Transverse colon (tissue), 4 donors: ENCODE results near the gene GABRB2. TPM values are rescaled to one million over a fixed set of nuclear protein-coding genes. Genes with fewer than 3 reads are reported as not detected.

ENCODE experiments used
- DNase-seq: peaks from one replicate; pipeline ENCODE4 v3.0.0-alpha.2; 2019
- H3K27ac ChIP-seq, 4 donors: fragments of 200-600 bp; sonication (generic); 2 replicates each; pipeline ENCODE4 v1.5.1; 2016 to 2018; ENCODE audit warnings: inconsistent platforms in 4 of 4
- H3K27me3 ChIP-seq: fragments of 200-600 bp; sonication (generic); 2 replicates; pipeline ENCODE4 v1.5.1; 2017; ENCODE audit warnings: inconsistent platforms
- H3K36me3 ChIP-seq, 4 donors: fragments of 200-600 bp; sonication (generic); 2 replicates each; pipeline ENCODE4 v1.5.1; 2017 to 2019; ENCODE audit warnings: inconsistent platforms in 4 of 4
- H3K4me1 ChIP-seq, 4 donors: fragments of 200-600 bp; sonication (generic); 2 replicates each; pipeline ENCODE4 v1.5.1; 2017 to 2020; ENCODE audit warnings: inconsistent platforms in 4 of 4
- H3K4me3 ChIP-seq, 4 donors: fragments of 200-600 bp; sonication (generic); 1 replicate in 1 of 4; 2 replicates in 3 of 4; pipeline versions ENCODE4 v1.5.1 to v1.6.1; 2017 to 2019; ENCODE audit warnings: inconsistent platforms in 4 of 4
- H3K9me3 ChIP-seq, 2 donors: fragments of 200-600 bp; sonication (generic); 2 replicates each; pipeline ENCODE4 v1.5.1; 2017 to 2019; ENCODE audit warnings: inconsistent platforms in 2 of 2
- EP300 ChIP-seq: sonication (generic); formaldehyde crosslinking; IDR thresholded peaks from one replicate; pipeline ENCODE4 v1.6.1; 2017; ENCODE audit warnings: antibody characterized with exemption, low read depth
- POLR2A ChIP-seq: fragments of 450-650 bp; IDR thresholded peaks from one replicate; pipeline ENCODE4 v1.6.1; 2016; ENCODE audit warnings: antibody characterized with exemption, mild to moderate bottlenecking, moderate library complexity
- POLR2AphosphoS5 ChIP-seq, 3 donors: sonication (generic); formaldehyde crosslinking; IDR thresholded peaks; one replicate each; pipeline ENCODE4 v1.6.1; 2016; ENCODE audit warnings: antibody characterized with exemption in 3 of 3
- WGBS, 2 donors: methylation state at CpG; one replicate each; pipeline ENCODE4 v1.1.5; 2018; ENCODE audit warnings: low coverage in 1 of 2; 5-methylcytosine and 5-hydroxymethylcytosine counted together
- in situ Hi-C, 4 donors: fragments of 200-750 bp; cut with MboI; loops; one replicate each; pipeline versions ENCODE4 v1.15.0 to v1.15.1; 2017; ENCODE audit warnings: low sequenced_read_pairs in 3 of 4, low pct_ligation_motif_present in 1 of 4, low pct_unique_long_range_greater_than_20kb in 1 of 4
- intact Hi-C: fragments of 100-400 bp; cut with DNase I; formaldehyde crosslinking; loops from one replicate; pipeline ENCODE4 v1.15.1; 2023; ENCODE audit warnings: low total_unique reads
- total RNA-seq, 4 donors: library from RNA; depleted of rRNA; stranded (reverse); fragments of >200 nt; gene quantifications; one replicate each; pipeline ENCODE4 v1.1.0, GENCODE V29; 2016
- TF ChIP-seq, protein P1 (sequence below), 5 experiments: fragments of 200-600 bp in 3 of 5; fragments of 450-650 bp in 2 of 5; sonication (generic) in 3 of 5; IDR thresholded peaks; 1 replicate in 2 of 5; 2 replicates in 3 of 5; pipeline ENCODE4 v1.5.1; 2016 to 2017; ENCODE audit warnings: antibody characterized with exemption in 5 of 5, inconsistent platforms in 3 of 5, mild to moderate bottlenecking in 2 of 5, moderate library complexity in 1 of 5

Gene GABRB2
- total RNA-seq, 4 donors from 2014 or later, result 0.55 to 0.64 TPM; not detected in 2

DNA sequence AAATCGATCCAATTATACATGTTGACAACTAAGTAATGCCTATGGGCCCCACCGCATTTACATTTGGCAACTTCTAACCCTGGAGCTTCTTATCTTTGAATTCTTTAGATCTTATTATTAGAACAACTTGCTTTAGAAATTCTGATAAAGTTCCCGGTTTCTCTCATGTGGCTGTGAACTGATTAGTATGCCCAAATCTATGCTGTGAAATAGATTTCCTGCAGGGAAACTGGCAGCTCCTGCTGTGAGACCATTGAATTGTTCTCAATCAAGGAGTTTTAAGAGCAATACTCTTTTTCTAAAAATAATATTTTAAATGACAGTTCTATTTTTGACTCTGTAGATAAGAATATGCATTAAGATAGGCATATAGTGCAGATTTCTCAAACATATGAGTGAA lies 177.5 kb downstream of the GABRB2 start:
- Histone ChIP-seq H3K27me3 (no peaks in the 10 kb centered on the region), H3K4me3 (no peak overlapping the region), H3K4me1 (no peaks in the 10 kb centered on the region), H3K27ac (no peak overlapping the region), H3K9me3 (no peaks in the 10 kb centered on the region), H3K36me3 (no peaks in the 10 kb centered on the region)
- TF ChIP-seq EP300 (no peak), POLR2A (no peak), POLR2AphosphoS5 (IDR thresholded peaks at IDR 0.05) (no peak)
- TF ChIP-seq, protein P1, sequence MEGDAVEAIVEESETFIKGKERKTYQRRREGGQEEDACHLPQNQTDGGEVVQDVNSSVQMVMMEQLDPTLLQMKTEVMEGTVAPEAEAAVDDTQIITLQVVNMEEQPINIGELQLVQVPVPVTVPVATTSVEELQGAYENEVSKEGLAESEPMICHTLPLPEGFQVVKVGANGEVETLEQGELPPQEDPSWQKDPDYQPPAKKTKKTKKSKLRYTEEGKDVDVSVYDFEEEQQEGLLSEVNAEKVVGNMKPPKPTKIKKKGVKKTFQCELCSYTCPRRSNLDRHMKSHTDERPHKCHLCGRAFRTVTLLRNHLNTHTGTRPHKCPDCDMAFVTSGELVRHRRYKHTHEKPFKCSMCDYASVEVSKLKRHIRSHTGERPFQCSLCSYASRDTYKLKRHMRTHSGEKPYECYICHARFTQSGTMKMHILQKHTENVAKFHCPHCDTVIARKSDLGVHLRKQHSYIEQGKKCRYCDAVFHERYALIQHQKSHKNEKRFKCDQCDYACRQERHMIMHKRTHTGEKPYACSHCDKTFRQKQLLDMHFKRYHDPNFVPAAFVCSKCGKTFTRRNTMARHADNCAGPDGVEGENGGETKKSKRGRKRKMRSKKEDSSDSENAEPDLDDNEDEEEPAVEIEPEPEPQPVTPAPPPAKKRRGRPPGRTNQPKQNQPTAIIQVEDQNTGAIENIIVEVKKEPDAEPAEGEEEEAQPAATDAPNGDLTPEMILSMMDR (IDR thresholded peaks at IDR 0.05), result no peak
- no peak for DNase-seq
- 59 to 66% methylated on average over 3 of the region's 3 CpGs for WGBS, 2 donors
- intact Hi-C loops (no loop called here), in situ Hi-C loops (no loop called here)

- intact Hi-C loops, result no loop called here
- H3K36me3 ChIP-seq, result no peaks in the 10 kb centered on the region
- no peaks in the 10 kb centered on the region for H3K27me3 ChIP-seq
- no peak overlapping the region for H3K27ac ChIP-seq
- TF ChIP-seq POLR2AphosphoS5 (IDR thresholded peaks at IDR 0.05) (no peak), POLR2A (no peak), EP300 (no peak)
- TF ChIP-seq, protein P1 (IDR thresholded peaks at IDR 0.05), result no peak
- no peak overlapping the region for H3K4me3 ChIP-seq
- H3K4me1 ChIP-seq, result no peaks in the 10 kb centered on the region
- H3K9me3 ChIP-seq, result no peaks in the 10 kb centered on the region
- no peak for DNase-seq
- WGBS, 2 donors, result 85 to 86% methylated on average over 2 of the region's 2 CpGs
- in situ Hi-C loops, result no loop called here
These were observed 188.1 kb downstream of the GABRB2 start for GRCh38 chr5:161358446-161358845.

- no peak for TF ChIP-seq POLR2A
- no peak for TF ChIP-seq POLR2AphosphoS5 (IDR thresholded peaks at IDR 0.05)
- TF ChIP-seq, protein P1 (IDR thresholded peaks at IDR 0.05), result no peak
- no peak for TF ChIP-seq EP300
- no peak overlapping the region for H3K4me3 ChIP-seq
- no peaks in the 10 kb centered on the region for H3K4me1 ChIP-seq
- H3K27me3 ChIP-seq, result no peaks in the 10 kb centered on the region
- no peak overlapping the region for H3K27ac ChIP-seq
- no peaks in the 10 kb centered on the region for H3K36me3 ChIP-seq
- H3K9me3 ChIP-seq, result no peaks in the 10 kb centered on the region
- in situ Hi-C loops (no loop called here), intact Hi-C loops (no loop called here)
- 88 to 93% methylated on average over 2 of the region's 2 CpGs for WGBS, 2 donors
- no peak for DNase-seq
These were observed 202.3 kb downstream of the GABRB2 start for GRCh38 chr5:161344234-161344633.

- H3K27me3 ChIP-seq, result no peaks in the 10 kb centered on the region
- no peaks in the 10 kb centered on the region for H3K36me3 ChIP-seq
- intact Hi-C loops, result no loop called here
- no peaks in the 10 kb centered on the region for H3K4me1 ChIP-seq
- H3K4me3 ChIP-seq, result no peak overlapping the region
- TF ChIP-seq POLR2A (no peak), EP300 (no peak), POLR2AphosphoS5 (IDR thresholded peaks at IDR 0.05) (no peak)
- TF ChIP-seq, protein P1 (IDR thresholded peaks at IDR 0.05), result no peak
- DNase-seq, result no peak
- H3K9me3 ChIP-seq, result no peaks in the 10 kb centered on the region
- 73 to 84% methylated on average over 5 of the region's 5 CpGs for WGBS, 2 donors
- no peak overlapping the region for H3K27ac ChIP-seq
- in situ Hi-C loops, result no loop called here
These were observed 203.6 kb downstream of the GABRB2 start for GRCh38 chr5:161342886-161343285.
